ENCODE measurements around the gene GRIP1.

The GRIP1 gene

GRCh38 chr12:66371982-66372381, 306.9 kb downstream of the GRIP1 start:
- DNase-seq (ENCODE audit: low read depth, low spot score) = no peak
- TF ChIP-seq CTCF (IDR thresholded peaks at IDR 0.05; ENCODE audit: insufficient read depth, low read length, missing control alignments) = no peak
- CTCF ChIA-PET = no interaction called here
- H3K4me3 ChIP-seq (ENCODE audit: low read depth, low read length) = no peak overlapping the region
- POLR2A ChIA-PET = no interaction called here

- ChIA-PET POLR2A (no interaction called here), CTCF (no interaction called here)
- H3K4me3 ChIP-seq (ENCODE audit: low read depth, low read length) = no peak overlapping the region
- no peak for DNase-seq (ENCODE audit: low read depth, low spot score)
- TF ChIP-seq CTCF (IDR thresholded peaks at IDR 0.05; ENCODE audit: insufficient read depth, low read length, missing control alignments) = no peak
These were observed 311.7 kb downstream of the GRIP1 start for GRCh38 chr12:66367015-66367667.

GRCh38 chr12:66365718-66366490, 313.0 kb downstream of the GRIP1 start:
- no peak for TF ChIP-seq CTCF (IDR thresholded peaks at IDR 0.05; ENCODE audit: insufficient read depth, low read length, missing control alignments)
- H3K4me3 ChIP-seq (ENCODE audit: low read depth, low read length) = no peak overlapping the region
- ChIA-PET CTCF (no interaction called here), POLR2A (no interaction called here)
- no peak for DNase-seq (ENCODE audit: low read depth, low spot score)

- CTCF ChIA-PET = interaction anchor here (0.5 kb wide), 1 partner anchor 41 kb away, joined by 3 read pairs; no protein-coding TSS in a partner anchor
- DNase-seq (ENCODE audit: low read depth, low spot score) = no peak
- POLR2A ChIA-PET = no interaction called here
- no peak overlapping the region for H3K4me3 ChIP-seq (ENCODE audit: low read depth, low read length)
- no peak for TF ChIP-seq CTCF (IDR thresholded peaks at IDR 0.05; ENCODE audit: insufficient read depth, low read length, missing control alignments)
These were observed 317.2 kb downstream of the GRIP1 start for GRCh38 chr12:66361703-66362102.

- TF ChIP-seq CTCF (IDR thresholded peaks at IDR 0.05; ENCODE audit: insufficient read depth, low read length, missing control alignments) = no peak
- no peak overlapping the region for H3K4me3 ChIP-seq (ENCODE audit: low read depth, low read length)
- POLR2A ChIA-PET = no interaction called here
- no peak for DNase-seq (ENCODE audit: low read depth, low spot score)
- CTCF ChIA-PET = no interaction called here
These were observed 319.6 kb downstream of the GRIP1 start for GRCh38 chr12:66359300-66359699.

- no peak overlapping the region for H3K4me3 ChIP-seq (ENCODE audit: low read depth, low read length)
- no peak for DNase-seq (ENCODE audit: low read depth, low spot score)
- no peak for TF ChIP-seq CTCF (IDR thresholded peaks at IDR 0.05; ENCODE audit: insufficient read depth, low read length, missing control alignments)
- ChIA-PET CTCF (interaction anchor here (0.8 kb wide), 1 partner anchor 8 kb away, joined by 3 read pairs; no protein-coding TSS in a partner anchor), POLR2A (no interaction called here)
These were observed 324.6 kb downstream of the GRIP1 start for GRCh38 chr12:66354291-66354690.
